Cardiac muscle cell (in vitro differentiated cells and primary cell): ENCODE data around the gene PSME1. TPM values are rescaled to one million over a fixed set of nuclear protein-coding genes. Genes with fewer than 3 reads are reported as not detected.

ENCODE experiments used
- DNase-seq, 2 donors: peaks; one replicate each; pipeline versions ENCODE4 v3.0.0 to v3.0.0-alpha.2; 2010 to 2017; ENCODE audit warnings: low read depth in 1 of 2, low spot score in 1 of 2
- H3K27ac ChIP-seq: fragments of 200-600 bp; sonication (generic); 2 replicates; pipeline ENCODE4 v1.5.1; 2016
- H3K27me3 ChIP-seq: fragments of 200-600 bp; sonication (generic); 2 replicates; pipeline ENCODE4 v1.6.0; 2016; ENCODE audit warnings: control low read depth
- H3K36me3 ChIP-seq: fragments of 200-600 bp; sonication (generic); 2 replicates; pipeline ENCODE4 v1.5.1; 2016; ENCODE audit warnings: control low read depth
- H3K4me1 ChIP-seq: fragments of 200-600 bp; sonication (generic); 2 replicates; pipeline ENCODE4 v1.8.1; 2017; ENCODE audit warnings: low read depth, mild to moderate bottlenecking, mixed run types
- H3K4me3 ChIP-seq: fragments of 200-600 bp; sonication (generic); 2 replicates; pipeline ENCODE4 v1.5.1; 2016; ENCODE audit warnings: mild to moderate bottlenecking
- H3K9me3 ChIP-seq: fragments of 200-600 bp; sonication (generic); 2 replicates; pipeline ENCODE4 v1.5.1; 2017; ENCODE audit warnings: low read depth, mild to moderate bottlenecking, control low read depth
- polyA plus RNA-seq: library from polyadenylated mRNA; unstranded; fragments of >200 nt; fragmentation: Nextera tagmentation; extraction: Ambion mirVana; gene quantifications from 2 replicates; pipeline ENCODE4 v1.2.1, GENCODE V29; 2016
- total RNA-seq: library from RNA; depleted of rRNA; stranded (reverse); fragments of >200 nt; gene quantifications from 2 replicates; pipeline ENCODE4 v1.2.3, GENCODE V29; 2016
- TF ChIP-seq, protein P1 (sequence below): IDR thresholded peaks from 2 replicates; pipeline ENCODE4 v1.5.1; 2012; ENCODE audit warnings: low read depth, mild to moderate bottlenecking, low read length

The PSME1 gene
- total and polyA plus RNA-seq, 2 experiments from 2014 or later, result 238 to 383 TPM

DNA sequence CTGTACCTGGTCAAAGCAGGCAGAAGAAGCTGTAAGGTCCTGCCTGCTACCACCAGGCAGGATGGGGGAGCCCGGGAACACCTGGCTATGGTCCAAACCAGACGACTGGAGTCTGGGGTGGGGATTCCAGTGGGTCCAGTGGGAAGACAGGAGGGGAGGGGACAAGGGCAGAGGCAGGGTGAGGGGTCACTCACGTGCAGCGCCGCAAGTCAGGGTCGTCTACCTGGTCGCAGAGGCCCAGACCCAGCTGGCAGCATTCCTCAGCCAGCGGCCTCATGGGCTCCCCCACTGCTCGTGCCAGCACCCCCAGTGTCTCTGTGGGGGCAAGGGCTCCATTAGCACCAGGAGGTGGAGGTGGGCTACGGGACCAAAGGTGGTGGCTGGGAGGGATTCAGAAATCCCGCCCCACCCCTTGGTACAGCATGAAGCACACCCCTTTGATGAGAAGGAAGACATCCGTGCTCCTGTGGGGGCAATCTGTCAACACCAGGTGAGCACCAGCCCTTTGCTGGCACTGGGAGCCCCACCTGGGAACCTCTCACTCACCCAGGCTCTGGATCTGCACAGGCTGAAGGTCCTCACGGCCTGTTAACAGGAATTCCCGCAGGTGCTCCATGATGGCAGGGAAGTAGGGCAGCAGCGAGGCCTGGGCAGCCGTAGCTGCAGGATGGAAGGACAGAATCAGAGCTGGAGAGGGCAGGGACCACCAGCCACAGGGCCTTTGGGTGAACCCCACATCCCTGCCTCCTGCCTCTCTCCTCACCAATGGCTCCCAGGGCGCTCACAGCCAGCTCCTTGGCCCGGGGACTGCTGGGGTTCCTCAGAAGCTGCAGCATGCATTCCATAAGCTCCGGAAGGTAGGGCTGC lies 48.3 kb downstream of the PSME1 start:
- no peak overlapping the region for H3K27ac ChIP-seq
- H3K9me3 ChIP-seq, result no peaks in the 10 kb centered on the region
- H3K36me3 ChIP-seq, result peaks cover 19% of the 10 kb centered on the region
- no peak for DNase-seq
- TF ChIP-seq, protein P1, sequence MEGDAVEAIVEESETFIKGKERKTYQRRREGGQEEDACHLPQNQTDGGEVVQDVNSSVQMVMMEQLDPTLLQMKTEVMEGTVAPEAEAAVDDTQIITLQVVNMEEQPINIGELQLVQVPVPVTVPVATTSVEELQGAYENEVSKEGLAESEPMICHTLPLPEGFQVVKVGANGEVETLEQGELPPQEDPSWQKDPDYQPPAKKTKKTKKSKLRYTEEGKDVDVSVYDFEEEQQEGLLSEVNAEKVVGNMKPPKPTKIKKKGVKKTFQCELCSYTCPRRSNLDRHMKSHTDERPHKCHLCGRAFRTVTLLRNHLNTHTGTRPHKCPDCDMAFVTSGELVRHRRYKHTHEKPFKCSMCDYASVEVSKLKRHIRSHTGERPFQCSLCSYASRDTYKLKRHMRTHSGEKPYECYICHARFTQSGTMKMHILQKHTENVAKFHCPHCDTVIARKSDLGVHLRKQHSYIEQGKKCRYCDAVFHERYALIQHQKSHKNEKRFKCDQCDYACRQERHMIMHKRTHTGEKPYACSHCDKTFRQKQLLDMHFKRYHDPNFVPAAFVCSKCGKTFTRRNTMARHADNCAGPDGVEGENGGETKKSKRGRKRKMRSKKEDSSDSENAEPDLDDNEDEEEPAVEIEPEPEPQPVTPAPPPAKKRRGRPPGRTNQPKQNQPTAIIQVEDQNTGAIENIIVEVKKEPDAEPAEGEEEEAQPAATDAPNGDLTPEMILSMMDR, result no peak
- H3K4me3 ChIP-seq, result no peak overlapping the region
- no peaks in the 10 kb centered on the region for H3K27me3 ChIP-seq
- no peaks in the 10 kb centered on the region for H3K4me1 ChIP-seq

GRCh38 chr14:24185026-24185425 lies 49.0 kb downstream of the PSME1 start:
- TF ChIP-seq, protein P1, result no peak
- no peaks in the 10 kb centered on the region for H3K4me1 ChIP-seq
- H3K27ac ChIP-seq, result no peak overlapping the region
- peaks cover 19% of the 10 kb centered on the region for H3K36me3 ChIP-seq
- DNase-seq, result no peak
- no peaks in the 10 kb centered on the region for H3K27me3 ChIP-seq
- H3K4me3 ChIP-seq, result no peak overlapping the region
- no peaks in the 10 kb centered on the region for H3K9me3 ChIP-seq

DNA sequence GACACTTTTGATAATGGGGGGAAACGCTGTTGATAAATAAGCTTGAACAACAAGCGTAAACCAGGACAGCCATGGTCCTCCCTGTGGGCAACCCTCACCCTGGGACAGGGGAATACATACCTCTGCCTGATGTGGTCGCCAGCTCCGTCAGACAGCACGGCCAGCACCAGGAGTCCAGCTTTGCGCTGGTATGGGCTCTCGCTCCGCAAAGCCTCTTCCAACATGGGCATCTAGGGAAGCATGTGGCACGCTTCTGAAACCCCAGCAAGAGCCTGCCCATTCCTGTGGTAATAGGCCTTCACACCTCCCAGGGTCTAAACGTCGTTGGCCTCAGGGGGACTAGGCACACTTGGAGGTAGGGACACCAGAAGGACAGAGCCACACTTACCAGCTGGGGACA lies 49.7 kb downstream of the PSME1 start:
- Histone ChIP-seq H3K4me3 (no peak overlapping the region), H3K27me3 (no peaks in the 10 kb centered on the region), H3K4me1 (no peaks in the 10 kb centered on the region), H3K36me3 (peaks cover 19% of the 10 kb centered on the region), H3K9me3 (no peaks in the 10 kb centered on the region), H3K27ac (no peak overlapping the region)
- TF ChIP-seq, protein P1, result no peak
- no peak for DNase-seq

DNA sequence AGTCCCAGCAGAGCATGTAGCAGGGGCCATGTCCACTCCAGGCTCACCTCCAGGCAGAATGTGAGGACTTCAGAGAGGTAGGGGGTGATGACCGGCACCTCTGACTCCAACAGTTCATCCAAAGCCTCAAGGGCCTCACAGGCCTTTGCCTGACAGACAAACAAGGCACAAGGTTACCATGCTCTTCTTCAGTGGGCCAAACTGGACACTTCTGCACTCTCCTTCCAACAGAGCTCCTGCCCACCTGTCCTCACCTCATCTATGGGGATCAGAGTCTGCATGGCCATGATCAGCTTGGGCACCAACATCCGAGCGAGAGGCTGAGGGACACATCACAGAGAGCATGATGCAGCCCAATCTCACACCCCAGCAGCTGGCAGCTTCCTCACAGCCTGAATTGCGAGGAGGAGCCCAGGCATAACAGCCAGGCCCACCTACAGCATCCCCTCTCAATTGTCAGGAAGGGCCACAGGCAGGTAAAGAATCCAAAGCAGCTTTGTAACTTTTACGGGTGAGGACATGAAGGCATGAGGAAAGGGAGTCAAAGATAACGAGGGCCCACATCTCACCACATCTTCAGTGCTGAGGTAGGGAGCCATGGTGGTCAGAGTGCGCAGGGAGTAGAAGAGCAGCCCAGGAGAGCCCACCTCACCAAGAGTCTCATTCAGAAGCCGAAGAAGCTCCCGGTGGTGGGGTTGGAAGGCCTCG lies 51.0 kb downstream of the PSME1 start:
- Histone ChIP-seq H3K4me1 (no peaks in the 10 kb centered on the region), H3K36me3 (peaks cover 21% of the 10 kb centered on the region), H3K9me3 (no peaks in the 10 kb centered on the region), H3K27ac (no peak overlapping the region), H3K27me3 (no peaks in the 10 kb centered on the region), H3K4me3 (no peak overlapping the region)
- DNase-seq, result no peak
- TF ChIP-seq, protein P1, result no peak

GRCh38 chr14:24187539-24187915 lies 51.5 kb downstream of the PSME1 start:
- TF ChIP-seq, protein P1, result no peak
- no peaks in the 10 kb centered on the region for H3K4me1 ChIP-seq
- H3K36me3 ChIP-seq, result peaks cover 25% of the 10 kb centered on the region
- no peak for DNase-seq
- no peaks in the 10 kb centered on the region for H3K9me3 ChIP-seq
- H3K27ac ChIP-seq, result peak overlapping the region; percentile 54
- no peak overlapping the region for H3K4me3 ChIP-seq
- H3K27me3 ChIP-seq, result no peaks in the 10 kb centered on the region

Other genes with a start within 250 kb of the PSME1 start
Only the 30 nearest of the 31 such genes appear.
- gene DHRS4, start 182.4 kb upstream of the PSME1 start, total RNA-seq, result 44.9 and 70.8 TPM in 2 replicates
- 42.0 and 62.2 TPM in 2 replicates for gene DHRS4, start 182.4 kb upstream of the PSME1 start, polyA plus RNA-seq
- gene DHRS4L2, start 147.3 kb upstream of the PSME1 start, total RNA-seq, result 13.7 and 17.0 TPM in 2 replicates
- 23.7 and 33.1 TPM in 2 replicates for gene DHRS4L2, start 147.3 kb upstream of the PSME1 start, polyA plus RNA-seq
- 0.06 and 0.85 TPM in 2 replicates for gene CARMIL3, start 84.2 kb upstream of the PSME1 start, total RNA-seq
- gene CARMIL3, start 84.2 kb upstream of the PSME1 start, polyA plus RNA-seq, result 0.05 and 0.22 TPM in 2 replicates
- gene CPNE6, start 64.6 kb upstream of the PSME1 start, total RNA-seq, result 0.12 TPM in 1 of 2 replicates, not detected in the other
- gene CPNE6, start 64.6 kb upstream of the PSME1 start, polyA plus RNA-seq, result 0.43 and 0.96 TPM in 2 replicates
- 11.2 and 18.9 TPM in 2 replicates for gene PCK2, start 41.9 kb upstream of the PSME1 start, total RNA-seq
- 12.2 and 20.0 TPM in 2 replicates for gene PCK2, start 41.9 kb upstream of the PSME1 start, polyA plus RNA-seq
- gene DCAF11, start 21.4 kb upstream of the PSME1 start, total RNA-seq, result 152 and 317 TPM in 2 replicates
- 110 and 165 TPM in 2 replicates for gene DCAF11, start 21.4 kb upstream of the PSME1 start, polyA plus RNA-seq
- gene NRL, start 21.2 kb upstream of the PSME1 start, total RNA-seq, result 4.2 and 6.7 TPM in 2 replicates
- gene NRL, start 21.2 kb upstream of the PSME1 start, polyA plus RNA-seq, result 4.8 and 5.1 TPM in 2 replicates
- gene FITM1, start 5.5 kb upstream of the PSME1 start, total RNA-seq, result 124 and 136 TPM in 2 replicates
- 181 and 209 TPM in 2 replicates for gene FITM1, start 5.5 kb upstream of the PSME1 start, polyA plus RNA-seq
- 54.6 and 69.3 TPM in 2 replicates for gene EMC9, start 5.4 kb downstream of the PSME1 start, total RNA-seq
- gene EMC9, start 5.4 kb downstream of the PSME1 start, polyA plus RNA-seq, result 82.3 and 114 TPM in 2 replicates
- 92.3 and 97.6 TPM in 2 replicates for gene PSME2, start 10.4 kb downstream of the PSME1 start, total RNA-seq
- 311 and 331 TPM in 2 replicates for gene PSME2, start 10.4 kb downstream of the PSME1 start, polyA plus RNA-seq
- 81.0 and 134 TPM in 2 replicates for gene RNF31, start 11.3 kb downstream of the PSME1 start, total RNA-seq
- gene RNF31, start 11.3 kb downstream of the PSME1 start, polyA plus RNA-seq, result 42.1 and 44.9 TPM in 2 replicates
- gene IRF9, start 25.1 kb downstream of the PSME1 start, total RNA-seq, result 29.1 and 33.7 TPM in 2 replicates
- gene IRF9, start 25.1 kb downstream of the PSME1 start, polyA plus RNA-seq, result 27.3 and 35.4 TPM in 2 replicates
- gene REC8, start 35.9 kb downstream of the PSME1 start, total RNA-seq, result 20.3 and 23.5 TPM in 2 replicates
- 38.8 and 39.0 TPM in 2 replicates for gene REC8, start 35.9 kb downstream of the PSME1 start, polyA plus RNA-seq
- 32.0 and 40.7 TPM in 2 replicates for gene IPO4, start 52.6 kb downstream of the PSME1 start, total RNA-seq
- 26.4 and 34.5 TPM in 2 replicates for gene IPO4, start 52.6 kb downstream of the PSME1 start, polyA plus RNA-seq
- gene TM9SF1, start 59.2 kb downstream of the PSME1 start, total RNA-seq, result 40.2 and 50.3 TPM in 2 replicates
- 55.2 and 65.3 TPM in 2 replicates for gene TM9SF1, start 59.2 kb downstream of the PSME1 start, polyA plus RNA-seq
- gene TSSK4, start 69.5 kb downstream of the PSME1 start, total RNA-seq, result not detected in 2 replicates
- 2.3 and 3.3 TPM in 2 replicates for gene TSSK4, start 69.5 kb downstream of the PSME1 start, polyA plus RNA-seq
- gene CHMP4A, start 77.3 kb downstream of the PSME1 start, total RNA-seq, result 26.4 and 31.0 TPM in 2 replicates
- 51.1 and 56.1 TPM in 2 replicates for gene CHMP4A, start 77.3 kb downstream of the PSME1 start, polyA plus RNA-seq
- 39.3 and 59.8 TPM in 2 replicates for gene MDP1, start 79.9 kb downstream of the PSME1 start, total RNA-seq
- 70.5 and 73.4 TPM in 2 replicates for gene MDP1, start 79.9 kb downstream of the PSME1 start, polyA plus RNA-seq
- 262 and 264 TPM in 2 replicates for gene NEDD8, start 96.2 kb downstream of the PSME1 start, total RNA-seq
- gene NEDD8, start 96.2 kb downstream of the PSME1 start, polyA plus RNA-seq, result 429 and 492 TPM in 2 replicates
- 59.5 and 66.3 TPM in 2 replicates for gene GMPR2, start 96.7 kb downstream of the PSME1 start, total RNA-seq
- gene GMPR2, start 96.7 kb downstream of the PSME1 start, polyA plus RNA-seq, result 57.6 and 66.8 TPM in 2 replicates
- gene TINF2, start 106.4 kb downstream of the PSME1 start, total RNA-seq, result 32.3 and 40.8 TPM in 2 replicates
- 49.9 and 50.6 TPM in 2 replicates for gene TINF2, start 106.4 kb downstream of the PSME1 start, polyA plus RNA-seq
- 0.35 and 1.7 TPM in 2 replicates for gene TGM1, start 127.0 kb downstream of the PSME1 start, total RNA-seq
- gene TGM1, start 127.0 kb downstream of the PSME1 start, polyA plus RNA-seq, result 0.65 TPM in 1 of 2 replicates, not detected in the other
- 39.6 and 43.5 TPM in 2 replicates for gene RABGGTA, start 135.4 kb downstream of the PSME1 start, total RNA-seq
- 43.7 and 45.2 TPM in 2 replicates for gene RABGGTA, start 135.4 kb downstream of the PSME1 start, polyA plus RNA-seq
- 43.2 and 54.3 TPM in 2 replicates for gene DHRS1, start 163.6 kb downstream of the PSME1 start, total RNA-seq
- 53.5 and 58.1 TPM in 2 replicates for gene DHRS1, start 163.6 kb downstream of the PSME1 start, polyA plus RNA-seq
- gene NOP9, start 163.7 kb downstream of the PSME1 start, total RNA-seq, result 13.5 and 15.7 TPM in 2 replicates
- gene NOP9, start 163.7 kb downstream of the PSME1 start, polyA plus RNA-seq, result 2.7 and 4.3 TPM in 2 replicates
- not detected in 2 replicates for gene CIDEB, start 171.8 kb downstream of the PSME1 start, total RNA-seq
- gene CIDEB, start 171.8 kb downstream of the PSME1 start, polyA plus RNA-seq, result not detected in 2 replicates
- 7.6 and 15.1 TPM in 2 replicates for gene LTB4R2, start 173.9 kb downstream of the PSME1 start, total RNA-seq
- gene LTB4R2, start 173.9 kb downstream of the PSME1 start, polyA plus RNA-seq, result 0.17 and 1.8 TPM in 2 replicates
- 8.5 and 8.8 TPM in 2 replicates for gene LTB4R, start 175.3 kb downstream of the PSME1 start, total RNA-seq
- gene LTB4R, start 175.3 kb downstream of the PSME1 start, polyA plus RNA-seq, result 2.0 and 2.7 TPM in 2 replicates
- 0.35 and 1.5 TPM in 2 replicates for gene ADCY4, start 198.9 kb downstream of the PSME1 start, total RNA-seq
- gene ADCY4, start 198.9 kb downstream of the PSME1 start, polyA plus RNA-seq, result 1.2 TPM in 1 of 2 replicates, not detected in the other
- 0.24 TPM in 1 of 2 replicates, not detected in the other for gene RIPK3, start 203.8 kb downstream of the PSME1 start, total RNA-seq
- 0.81 TPM in 1 of 2 replicates, not detected in the other for gene RIPK3, start 203.8 kb downstream of the PSME1 start, polyA plus RNA-seq